Thoracic aorta (tissue), 2 donors: Measurements from ENCODE around the gene TDP2. TPM values are rescaled to one million over a fixed set of nuclear protein-coding genes. Genes with fewer than 3 reads are reported as not detected.
A peak's percentile ranks its signal among the peaks of the same experiment; 100 is the strongest.
"Not testable (repeated sequence)": the region's sequence is repeated elsewhere in the genome, so short reads cannot be mapped to it uniquely, and the experiment has no call there.

Experiments used
- ATAC-seq: fragments of 150-250 bp; one replicate; pipeline ENCODE4 v1.8.0; 2017; ENCODE audit warnings: low read depth; ENCODE audit not compliant: insufficient number of reproducible peaks, low FRiP score
- DNase-seq: peaks from one replicate; pipeline ENCODE4 v3.0.0-alpha.2; 2020; ENCODE audit warnings: low spot score
- H3K27ac ChIP-seq, 2 donors: fragments of 200-600 bp; sonication (generic); 1 replicate in 1 of 2; 2 replicates in 1 of 2; pipeline ENCODE4 v1.5.1; 2016; ENCODE audit warnings: mild to moderate bottlenecking in 2 of 2, moderate library complexity in 2 of 2
- H3K27me3 ChIP-seq: fragments of 200-600 bp; sonication (generic); replicated peaks from 2 replicates; pipeline ENCODE4 v1.6.0; 2016; ENCODE audit warnings: mild to moderate bottlenecking; ENCODE audit not compliant: insufficient read depth
- H3K36me3 ChIP-seq: fragments of 200-600 bp; sonication (generic); one replicate; pipeline ENCODE4 v1.5.1; 2016
- H3K4me1 ChIP-seq, 2 donors: fragments of 200-600 bp; sonication (generic); 1 replicate in 1 of 2; 2 replicates in 1 of 2; pipeline versions ENCODE4 v1.5.1 to v1.6.0; 2016; ENCODE audit warnings: low read depth in 2 of 2, mild to moderate bottlenecking in 1 of 2; ENCODE audit not compliant: control insufficient read depth in 1 of 2
- H3K4me3 ChIP-seq: fragments of 200-600 bp; sonication (generic); 2 replicates; pipeline ENCODE4 v1.5.1; 2016; ENCODE audit warnings: mild to moderate bottlenecking
- H3K9me3 ChIP-seq: fragments of 200-600 bp; sonication (generic); 2 replicates; pipeline ENCODE4 v1.5.1; 2016
- total RNA-seq, 2 donors: library from RNA; depleted of rRNA; stranded (reverse); fragments of >200 nt; gene quantifications; one replicate each; pipeline versions ENCODE4 v1.1.0 to v1.2.3, GENCODE V29; 2016
- TF ChIP-seq, protein P1 (sequence below): fragments of 200-600 bp; sonication (generic); IDR thresholded peaks from one replicate; pipeline ENCODE4 v1.5.1; 2019; ENCODE audit warnings: antibody characterized with exemption

TDP2 gene
- total RNA-seq, 2 donors from 2014 or later: 31.1 to 40.3 TPM

DNA sequence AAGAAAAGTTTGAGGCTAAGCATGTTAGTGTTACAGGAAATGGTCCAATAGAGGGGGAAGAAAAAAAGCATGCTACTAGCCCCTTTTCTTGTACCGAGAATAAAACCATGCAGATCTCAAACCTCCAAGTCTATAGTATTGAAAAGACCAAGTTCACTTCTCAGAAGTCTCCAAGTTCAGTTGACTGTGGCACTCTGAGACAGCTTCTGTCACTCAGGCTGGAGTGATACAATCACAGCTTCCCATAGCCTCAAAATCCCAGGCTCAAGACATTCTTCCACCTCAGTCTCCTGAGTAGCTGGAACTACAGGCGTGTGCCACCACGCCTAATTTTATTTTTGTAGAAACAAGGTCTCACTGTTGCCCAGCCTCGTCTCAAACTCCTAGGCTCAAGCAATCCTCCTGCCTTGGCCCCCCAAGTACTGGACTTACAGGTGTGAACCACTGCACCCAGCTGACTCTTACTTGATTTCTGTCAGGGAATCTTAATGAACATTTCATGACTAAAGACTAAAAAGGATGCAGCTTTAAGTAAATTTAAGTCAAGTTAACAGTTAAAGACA is 36.1 kb upstream of the TDP2 start:
- peaks cover 44% of the 10 kb centered on the region for H3K36me3 ChIP-seq
- TF ChIP-seq, protein P1, sequence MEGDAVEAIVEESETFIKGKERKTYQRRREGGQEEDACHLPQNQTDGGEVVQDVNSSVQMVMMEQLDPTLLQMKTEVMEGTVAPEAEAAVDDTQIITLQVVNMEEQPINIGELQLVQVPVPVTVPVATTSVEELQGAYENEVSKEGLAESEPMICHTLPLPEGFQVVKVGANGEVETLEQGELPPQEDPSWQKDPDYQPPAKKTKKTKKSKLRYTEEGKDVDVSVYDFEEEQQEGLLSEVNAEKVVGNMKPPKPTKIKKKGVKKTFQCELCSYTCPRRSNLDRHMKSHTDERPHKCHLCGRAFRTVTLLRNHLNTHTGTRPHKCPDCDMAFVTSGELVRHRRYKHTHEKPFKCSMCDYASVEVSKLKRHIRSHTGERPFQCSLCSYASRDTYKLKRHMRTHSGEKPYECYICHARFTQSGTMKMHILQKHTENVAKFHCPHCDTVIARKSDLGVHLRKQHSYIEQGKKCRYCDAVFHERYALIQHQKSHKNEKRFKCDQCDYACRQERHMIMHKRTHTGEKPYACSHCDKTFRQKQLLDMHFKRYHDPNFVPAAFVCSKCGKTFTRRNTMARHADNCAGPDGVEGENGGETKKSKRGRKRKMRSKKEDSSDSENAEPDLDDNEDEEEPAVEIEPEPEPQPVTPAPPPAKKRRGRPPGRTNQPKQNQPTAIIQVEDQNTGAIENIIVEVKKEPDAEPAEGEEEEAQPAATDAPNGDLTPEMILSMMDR: no peak

DNA sequence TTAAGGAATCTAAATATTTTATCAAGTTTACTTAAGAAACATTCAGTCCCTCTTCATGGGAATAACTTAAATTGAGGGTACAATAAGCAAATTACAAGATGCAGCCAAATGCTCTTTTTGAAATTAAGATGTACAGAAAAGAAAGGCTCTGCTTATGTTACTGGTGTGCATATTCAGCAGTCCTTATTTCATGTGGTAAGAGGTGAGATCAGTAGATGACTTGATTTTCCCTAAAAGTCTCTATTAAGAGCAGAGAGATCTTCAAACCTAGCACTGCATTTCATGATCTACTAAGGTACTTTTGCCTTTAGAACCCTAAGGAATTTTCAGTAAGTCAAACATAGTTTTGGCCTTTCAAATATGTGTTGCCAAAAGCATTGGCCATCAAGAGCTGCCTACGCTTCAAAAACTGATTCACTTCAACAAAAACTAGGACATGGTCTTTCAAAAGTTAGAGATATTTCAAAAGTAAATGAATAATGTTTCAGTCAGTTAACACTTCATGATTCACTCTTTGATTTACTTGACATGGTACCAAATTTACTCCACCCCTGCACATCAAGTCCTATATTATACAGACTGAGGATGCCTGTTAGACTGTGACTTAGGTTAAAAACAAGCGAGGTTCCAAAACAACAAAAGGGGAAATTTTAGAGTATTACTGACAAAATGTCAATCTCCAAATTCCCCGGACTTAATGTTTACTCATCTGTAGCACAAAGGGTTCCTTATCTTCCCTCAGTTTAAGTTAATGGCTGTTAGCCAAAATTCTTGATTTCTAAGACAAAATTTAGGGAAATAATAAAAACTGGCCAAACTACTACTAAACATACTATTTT is 33.0 kb upstream of the TDP2 start:
- no peak overlapping the region for H3K4me3 ChIP-seq
- H3K9me3 ChIP-seq: no peaks in the 10 kb centered on the region
- ATAC-seq (no peak), DNase-seq (no peak)
- H3K27ac ChIP-seq: no peak overlapping the region
- H3K36me3 ChIP-seq: peaks cover 15% of the 10 kb centered on the region
- TF ChIP-seq, protein P1: no peak
- H3K27me3 ChIP-seq: no peaks in the 10 kb centered on the region
- peaks cover 3 to 11% of the 10 kb centered on the region in 2 donors for H3K4me1 ChIP-seq

More for the DNA sequence above, 36.1 kb upstream of the TDP2 start:
- Histone ChIP-seq H3K4me1 (peaks cover 3 to 11% of the 10 kb centered on the region in 2 donors), H3K9me3 (no peaks in the 10 kb centered on the region), H3K27me3 (no peaks in the 10 kb centered on the region), H3K4me3 (no peak overlapping the region), H3K27ac (no peak overlapping the region)
- DNase-seq (no peak), ATAC-seq (no peak)

DNA sequence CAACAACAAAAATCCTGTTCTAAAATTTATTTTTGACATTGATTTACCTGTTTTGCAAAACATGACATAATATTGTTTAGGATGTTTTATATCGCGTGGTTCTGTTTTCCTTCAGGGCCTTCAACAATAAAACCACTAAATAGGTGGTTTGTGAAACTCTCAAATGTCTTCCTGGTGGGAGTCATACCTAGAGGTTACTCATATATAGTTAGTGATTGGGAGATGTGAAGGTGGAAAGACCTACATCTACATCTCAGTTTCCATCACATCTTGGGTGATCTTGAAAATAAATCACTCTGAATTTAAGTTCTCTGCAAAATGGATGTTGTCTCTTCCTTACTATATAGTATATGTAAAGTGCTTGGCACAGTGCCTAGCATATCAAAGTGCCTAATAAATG is 29.4 kb upstream of the TDP2 start:
- TF ChIP-seq, protein P1: no peak
- Histone ChIP-seq H3K27me3 (no peaks in the 10 kb centered on the region), H3K4me1 (peaks cover 3 to 11% of the 10 kb centered on the region in 2 donors), H3K4me3 (no peak overlapping the region), H3K9me3 (no peaks in the 10 kb centered on the region), H3K27ac (no peak overlapping the region), H3K36me3 (no peaks in the 10 kb centered on the region)
- no peak for ATAC-seq
- DNase-seq: no peak

DNA sequence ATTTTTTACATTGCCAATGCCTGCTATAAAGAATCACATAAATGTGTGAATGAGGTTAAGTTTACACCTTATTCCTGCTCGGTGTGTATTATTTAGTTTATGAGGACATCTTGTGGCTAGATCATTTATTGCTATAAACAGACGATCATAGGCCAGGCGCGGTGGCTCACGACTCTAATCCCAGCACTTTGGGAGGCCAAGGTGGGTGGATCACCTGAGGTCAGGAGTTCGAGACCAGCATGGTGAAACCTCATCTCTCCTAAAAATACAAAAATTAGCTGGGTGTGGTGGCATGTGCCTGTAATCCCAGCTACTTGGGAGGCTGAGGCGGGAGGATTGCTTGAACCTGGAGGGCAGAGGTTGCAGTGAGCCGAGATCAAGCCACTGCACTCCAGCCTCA is 28.9 kb upstream of the TDP2 start:
- not testable (repeated sequence) for H3K27me3 ChIP-seq, DNase-seq, H3K36me3 ChIP-seq, H3K9me3 ChIP-seq, H3K27ac ChIP-seq, H3K4me3 ChIP-seq
- peaks cover 3 to 11% of the 10 kb centered on the region in 2 donors for H3K4me1 ChIP-seq
- peak; percentile 32 for ATAC-seq
- TF ChIP-seq, protein P1: peak; percentile 42

DNA sequence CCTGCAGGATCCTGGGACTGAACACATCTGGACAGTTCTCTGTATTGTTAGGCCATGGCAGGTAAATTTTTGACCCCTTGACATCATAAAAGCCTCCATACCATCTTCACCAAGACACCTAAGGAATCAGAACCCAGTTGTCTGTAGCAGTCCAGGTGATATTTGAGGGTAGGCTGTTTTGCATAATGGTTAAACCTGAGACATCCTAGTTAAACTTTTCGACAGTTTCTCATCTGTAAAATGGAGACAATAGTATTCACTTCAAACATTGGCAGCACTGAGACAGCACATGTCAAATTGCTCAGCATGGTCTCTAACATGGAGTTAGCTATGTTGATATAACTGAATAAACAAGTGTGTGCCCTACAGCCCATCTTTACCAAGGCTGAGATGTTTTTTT is 27.5 kb upstream of the TDP2 start:
- H3K4me3 ChIP-seq: no peak overlapping the region
- no peaks in the 10 kb centered on the region for H3K9me3 ChIP-seq
- DNase-seq (no peak), ATAC-seq (no peak)
- TF ChIP-seq, protein P1: no peak
- H3K4me1 ChIP-seq: peaks cover 4 to 10% of the 10 kb centered on the region in 2 donors
- H3K27ac ChIP-seq: no peak overlapping the region
- no peaks in the 10 kb centered on the region for H3K27me3 ChIP-seq
- H3K36me3 ChIP-seq: no peaks in the 10 kb centered on the region
